ENCODE results near the gene LONP2. TPM values are rescaled to one million over a fixed set of nuclear protein-coding genes. Genes with fewer than 3 reads are reported as not detected.

The LONP2 gene
- total and polyA plus RNA-seq, 9 of the 15 experiments (the other 6 are each of a cell fraction or from before 2014, with no cell fraction given): 8.1 to 41.2 (median 25.6) TPM

DNA sequence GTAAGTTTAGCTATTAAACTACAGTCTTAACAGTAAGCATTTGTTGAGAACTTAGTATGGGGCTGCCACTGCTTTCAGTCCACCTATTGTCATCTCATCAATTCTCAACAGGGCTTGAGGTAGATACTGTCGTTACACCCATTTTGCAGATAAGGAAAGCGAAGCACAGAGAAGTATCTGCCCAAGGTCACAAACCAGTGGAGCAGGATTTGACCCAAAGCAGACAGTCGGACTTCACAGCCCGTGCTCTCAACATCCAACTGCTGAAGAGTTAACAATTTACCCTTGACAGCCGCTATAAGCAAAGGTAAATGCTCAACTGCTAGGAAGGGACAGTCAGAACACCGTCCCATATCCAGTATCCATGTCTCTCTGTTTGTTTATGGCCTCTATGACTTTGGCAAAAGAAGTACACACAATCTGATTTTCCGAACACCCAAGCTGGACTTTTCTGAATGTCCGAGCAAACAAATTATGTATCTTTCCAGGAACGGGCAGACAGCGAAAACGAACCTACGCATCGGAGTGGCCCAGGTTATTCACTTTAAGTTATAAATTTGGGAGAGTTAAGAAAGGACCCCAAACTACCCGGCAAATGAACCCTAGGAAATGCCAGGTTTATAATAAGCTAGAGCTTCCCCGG is 139.9 kb downstream of the LONP2 start (continued):
- TF ChIP-seq, protein P1, sequence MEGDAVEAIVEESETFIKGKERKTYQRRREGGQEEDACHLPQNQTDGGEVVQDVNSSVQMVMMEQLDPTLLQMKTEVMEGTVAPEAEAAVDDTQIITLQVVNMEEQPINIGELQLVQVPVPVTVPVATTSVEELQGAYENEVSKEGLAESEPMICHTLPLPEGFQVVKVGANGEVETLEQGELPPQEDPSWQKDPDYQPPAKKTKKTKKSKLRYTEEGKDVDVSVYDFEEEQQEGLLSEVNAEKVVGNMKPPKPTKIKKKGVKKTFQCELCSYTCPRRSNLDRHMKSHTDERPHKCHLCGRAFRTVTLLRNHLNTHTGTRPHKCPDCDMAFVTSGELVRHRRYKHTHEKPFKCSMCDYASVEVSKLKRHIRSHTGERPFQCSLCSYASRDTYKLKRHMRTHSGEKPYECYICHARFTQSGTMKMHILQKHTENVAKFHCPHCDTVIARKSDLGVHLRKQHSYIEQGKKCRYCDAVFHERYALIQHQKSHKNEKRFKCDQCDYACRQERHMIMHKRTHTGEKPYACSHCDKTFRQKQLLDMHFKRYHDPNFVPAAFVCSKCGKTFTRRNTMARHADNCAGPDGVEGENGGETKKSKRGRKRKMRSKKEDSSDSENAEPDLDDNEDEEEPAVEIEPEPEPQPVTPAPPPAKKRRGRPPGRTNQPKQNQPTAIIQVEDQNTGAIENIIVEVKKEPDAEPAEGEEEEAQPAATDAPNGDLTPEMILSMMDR (IDR thresholded peaks at IDR 0.05 in 2 of 3, conservative IDR thresholded peaks at IDR 0.05 in 1 of 3; ENCODE audit: insufficient read depth in 2 of 3, low read depth in 1 of 3, low read length in 3 of 3): no peak
- TF ChIP-seq, protein P2, sequence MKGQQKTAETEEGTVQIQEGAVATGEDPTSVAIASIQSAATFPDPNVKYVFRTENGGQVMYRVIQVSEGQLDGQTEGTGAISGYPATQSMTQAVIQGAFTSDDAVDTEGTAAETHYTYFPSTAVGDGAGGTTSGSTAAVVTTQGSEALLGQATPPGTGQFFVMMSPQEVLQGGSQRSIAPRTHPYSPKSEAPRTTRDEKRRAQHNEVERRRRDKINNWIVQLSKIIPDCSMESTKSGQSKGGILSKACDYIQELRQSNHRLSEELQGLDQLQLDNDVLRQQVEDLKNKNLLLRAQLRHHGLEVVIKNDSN (CRISPR knock-in tag; IDR thresholded peaks at IDR 0.05): no peak
- TF ChIP-seq, protein P3, sequence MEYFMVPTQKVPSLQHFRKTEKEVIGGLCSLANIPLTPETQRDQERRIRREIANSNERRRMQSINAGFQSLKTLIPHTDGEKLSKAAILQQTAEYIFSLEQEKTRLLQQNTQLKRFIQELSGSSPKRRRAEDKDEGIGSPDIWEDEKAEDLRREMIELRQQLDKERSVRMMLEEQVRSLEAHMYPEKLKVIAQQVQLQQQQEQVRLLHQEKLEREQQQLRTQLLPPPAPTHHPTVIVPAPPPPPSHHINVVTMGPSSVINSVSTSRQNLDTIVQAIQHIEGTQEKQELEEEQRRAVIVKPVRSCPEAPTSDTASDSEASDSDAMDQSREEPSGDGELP (CRISPR knock-in tag; IDR thresholded peaks at IDR 0.05; ENCODE audit: borderline replicate concordance): 0 out of 2 replicates have a peak, but pooled peaks have one; percentile 18
- TF ChIP-seq TBL1XR1 (IDR thresholded peaks at IDR 0.05; ENCODE audit: low read length in 2 of 2) (no peak), MTA1 (IDR thresholded peaks at IDR 0.05; ENCODE audit: borderline replicate concordance) (no peak), ZNF445 (CRISPR knock-in tag; IDR thresholded peaks at IDR 0.05; ENCODE audit: low read depth) (no peak), MCM3 (IDR thresholded peaks at IDR 0.05) (no peak), ZNF431 (CRISPR knock-in tag; IDR thresholded peaks at IDR 0.05) (no peak), DNMT1 (IDR thresholded peaks at IDR 0.05) (no peak), RBM25 (IDR thresholded peaks at IDR 0.05; ENCODE audit: low read depth, low read length, severe bottlenecking) (peak; percentile 81), HNRNPK (IDR thresholded peaks at IDR 0.05; ENCODE audit: low read depth, low read length, poor library complexity, severe bottlenecking) (no peak), ADNP (tag; IDR thresholded peaks at IDR 0.05) (peak; percentile 73), KDM1A (IDR thresholded peaks at IDR 0.05) (peak; percentile 84 to 88), GABPB1 (CRISPR knock-in tag; IDR thresholded peaks at IDR 0.05) (no peak), ZNF354B (CRISPR knock-in tag; IDR thresholded peaks at IDR 0.05) (no peak), ZNF766 (CRISPR knock-in tag; conservative IDR thresholded peaks at IDR 0.05) (no peak), SRSF7 (optimal IDR thresholded peaks at IDR 0.05; ENCODE audit: low read depth, low read length) (no peak)
- TF ChIP-seq, protein P4, sequence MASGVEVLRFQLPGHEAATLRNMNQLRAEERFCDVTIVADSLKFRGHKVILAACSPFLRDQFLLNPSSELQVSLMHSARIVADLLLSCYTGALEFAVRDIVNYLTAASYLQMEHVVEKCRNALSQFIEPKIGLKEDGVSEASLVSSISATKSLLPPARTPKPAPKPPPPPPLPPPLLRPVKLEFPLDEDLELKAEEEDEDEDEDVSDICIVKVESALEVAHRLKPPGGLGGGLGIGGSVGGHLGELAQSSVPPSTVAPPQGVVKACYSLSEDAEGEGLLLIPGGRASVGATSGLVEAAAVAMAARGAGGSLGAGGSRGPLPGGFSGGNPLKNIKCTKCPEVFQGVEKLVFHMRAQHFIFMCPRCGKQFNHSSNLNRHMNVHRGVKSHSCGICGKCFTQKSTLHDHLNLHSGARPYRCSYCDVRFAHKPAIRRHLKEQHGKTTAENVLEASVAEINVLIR (CRISPR knock-in tag; IDR thresholded peaks at IDR 0.05): no peak
- TF ChIP-seq, protein P5, sequence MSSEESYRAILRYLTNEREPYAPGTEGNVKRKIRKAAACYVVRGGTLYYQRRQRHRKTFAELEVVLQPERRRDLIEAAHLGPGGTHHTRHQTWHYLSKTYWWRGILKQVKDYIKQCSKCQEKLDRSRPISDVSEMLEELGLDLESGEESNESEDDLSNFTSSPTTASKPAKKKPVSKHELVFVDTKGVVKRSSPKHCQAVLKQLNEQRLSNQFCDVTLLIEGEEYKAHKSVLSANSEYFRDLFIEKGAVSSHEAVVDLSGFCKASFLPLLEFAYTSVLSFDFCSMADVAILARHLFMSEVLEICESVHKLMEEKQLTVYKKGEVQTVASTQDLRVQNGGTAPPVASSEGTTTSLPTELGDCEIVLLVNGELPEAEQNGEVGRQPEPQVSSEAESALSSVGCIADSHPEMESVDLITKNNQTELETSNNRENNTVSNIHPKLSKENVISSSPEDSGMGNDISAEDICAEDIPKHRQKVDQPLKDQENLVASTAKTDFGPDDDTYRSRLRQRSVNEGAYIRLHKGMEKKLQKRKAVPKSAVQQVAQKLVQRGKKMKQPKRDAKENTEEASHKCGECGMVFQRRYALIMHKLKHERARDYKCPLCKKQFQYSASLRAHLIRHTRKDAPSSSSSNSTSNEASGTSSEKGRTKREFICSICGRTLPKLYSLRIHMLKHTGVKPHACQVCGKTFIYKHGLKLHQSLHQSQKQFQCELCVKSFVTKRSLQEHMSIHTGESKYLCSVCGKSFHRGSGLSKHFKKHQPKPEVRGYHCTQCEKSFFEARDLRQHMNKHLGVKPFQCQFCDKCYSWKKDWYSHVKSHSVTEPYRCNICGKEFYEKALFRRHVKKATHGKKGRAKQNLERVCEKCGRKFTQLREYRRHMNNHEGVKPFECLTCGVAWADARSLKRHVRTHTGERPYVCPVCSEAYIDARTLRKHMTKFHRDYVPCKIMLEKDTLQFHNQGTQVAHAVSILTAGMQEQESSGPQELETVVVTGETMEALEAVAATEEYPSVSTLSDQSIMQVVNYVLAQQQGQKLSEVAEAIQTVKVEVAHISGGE (CRISPR knock-in tag; IDR thresholded peaks at IDR 0.05): no peak
